ENCODE data around the gene SGK1.

The SGK1 gene

GRCh38 chr6:134341999-134342567 is 24.2 kb upstream of the SGK1 start:
- CTCF ChIA-PET = no interaction called here
- Histone ChIP-seq H3K27me3 (replicated peaks in 2 of 5; ENCODE audit: control insufficient read depth in 4 of 5, insufficient read depth in 5 of 5, low read length in 4 of 5) (no peaks in the 10 kb centered on the region), H3K27ac (ENCODE audit: insufficient read depth in 1 of 2, low read depth in 1 of 2, low read length in 2 of 2, poor library complexity in 1 of 2, severe bottlenecking in 2 of 2) (no peak overlapping the region), H3K4me3 (ENCODE audit: control insufficient read depth in 1 of 7, extremely low read depth in 1 of 7, insufficient read depth in 4 of 7, low read depth in 2 of 7, low read length in 6 of 7) (no peak overlapping the region), H3K4me1 (ENCODE audit: control extremely low read depth in 1 of 4, control insufficient read depth in 4 of 4, insufficient read depth in 4 of 4, low read length in 3 of 4) (peaks cover 0 to 13% (median 1%) of the 10 kb centered on the region in 4 experiments), H3K9me3 (ENCODE audit: control extremely low read depth in 1 of 5, control insufficient read depth in 4 of 5, insufficient read depth in 2 of 5, low read depth in 1 of 5, low read length in 4 of 5) (no peaks in the 10 kb centered on the region), H3K36me3 (ENCODE audit: control insufficient read depth in 4 of 4, insufficient read depth in 4 of 4, low read length in 3 of 4) (no peaks in the 10 kb centered on the region)
- no peak for DNase-seq
- POLR2A ChIA-PET = no interaction called here
- 100% methylated on average over 4 of the region's 10 CpGs for WGBS (ENCODE audit: insufficient coverage)

- POLR2A ChIA-PET = interaction anchor here (0.6 kb wide), 1 partner anchor 140 kb away, joined by 3 read pairs; no protein-coding TSS in a partner anchor
- no peaks in the 10 kb centered on the region for H3K27me3 ChIP-seq (replicated peaks in 2 of 5; ENCODE audit: control insufficient read depth in 4 of 5, insufficient read depth in 5 of 5, low read length in 4 of 5)
- no peak overlapping the region for H3K4me3 ChIP-seq (ENCODE audit: control insufficient read depth in 1 of 7, extremely low read depth in 1 of 7, insufficient read depth in 4 of 7, low read depth in 2 of 7, low read length in 6 of 7)
- no peaks in the 10 kb centered on the region for H3K36me3 ChIP-seq (ENCODE audit: control insufficient read depth in 4 of 4, insufficient read depth in 4 of 4, low read length in 3 of 4)
- H3K9me3 ChIP-seq (ENCODE audit: control extremely low read depth in 1 of 5, control insufficient read depth in 4 of 5, insufficient read depth in 2 of 5, low read depth in 1 of 5, low read length in 4 of 5) = no peaks in the 10 kb centered on the region
- 96% methylated on average over 3 of the region's 6 CpGs for WGBS (ENCODE audit: insufficient coverage)
- H3K27ac ChIP-seq (ENCODE audit: insufficient read depth in 1 of 2, low read depth in 1 of 2, low read length in 2 of 2, poor library complexity in 1 of 2, severe bottlenecking in 2 of 2) = no peak overlapping the region
- CTCF ChIA-PET = interaction anchor here (1.7 kb wide), 1 partner anchor 9 kb away, joined by 4 read pairs; no protein-coding TSS in a partner anchor
- H3K4me1 ChIP-seq (ENCODE audit: control extremely low read depth in 1 of 4, control insufficient read depth in 4 of 4, insufficient read depth in 4 of 4, low read length in 3 of 4) = peaks cover 0 to 3% (median 1%) of the 10 kb centered on the region in 4 experiments
- DNase-seq = no peak
Observed at GRCh38 chr6:134340179-134340975, 22.5 kb upstream of the SGK1 start.

- Histone ChIP-seq H3K27me3 (replicated peaks in 2 of 5; ENCODE audit: control insufficient read depth in 4 of 5, insufficient read depth in 5 of 5, low read length in 4 of 5) (no peaks in the 10 kb centered on the region), H3K4me3 (ENCODE audit: control insufficient read depth in 1 of 7, extremely low read depth in 1 of 7, insufficient read depth in 4 of 7, low read depth in 2 of 7, low read length in 6 of 7) (no peak overlapping the region), H3K36me3 (ENCODE audit: control insufficient read depth in 4 of 4, insufficient read depth in 4 of 4, low read length in 3 of 4) (no peaks in the 10 kb centered on the region), H3K27ac (ENCODE audit: insufficient read depth in 1 of 2, low read depth in 1 of 2, low read length in 2 of 2, poor library complexity in 1 of 2, severe bottlenecking in 2 of 2) (no peak overlapping the region), H3K4me1 (ENCODE audit: control extremely low read depth in 1 of 4, control insufficient read depth in 4 of 4, insufficient read depth in 4 of 4, low read length in 3 of 4) (peaks cover 0 to 3% (median 1%) of the 10 kb centered on the region in 4 experiments), H3K9me3 (ENCODE audit: control extremely low read depth in 1 of 5, control insufficient read depth in 4 of 5, insufficient read depth in 2 of 5, low read depth in 1 of 5, low read length in 4 of 5) (no peaks in the 10 kb centered on the region)
- ChIA-PET CTCF (no interaction called here), POLR2A (no interaction called here)
- no peak for DNase-seq
Observed at GRCh38 chr6:134339216-134339615, 21.3 kb upstream of the SGK1 start.

GRCh38 chr6:134331256-134331655 is 13.3 kb upstream of the SGK1 start:
- no peak overlapping the region for H3K4me3 ChIP-seq (ENCODE audit: control insufficient read depth in 1 of 7, extremely low read depth in 1 of 7, insufficient read depth in 4 of 7, low read depth in 2 of 7, low read length in 6 of 7)
- POLR2A ChIA-PET = no interaction called here
- no peaks in the 10 kb centered on the region for H3K36me3 ChIP-seq (ENCODE audit: control insufficient read depth in 4 of 4, insufficient read depth in 4 of 4, low read length in 3 of 4)
- no peaks in the 10 kb centered on the region for H3K9me3 ChIP-seq (ENCODE audit: control extremely low read depth in 1 of 5, control insufficient read depth in 4 of 5, insufficient read depth in 2 of 5, low read depth in 1 of 5, low read length in 4 of 5)
- no peaks in the 10 kb centered on the region for H3K27me3 ChIP-seq (replicated peaks in 2 of 5; ENCODE audit: control insufficient read depth in 4 of 5, insufficient read depth in 5 of 5, low read length in 4 of 5)
- CTCF ChIA-PET = no interaction called here
- peaks cover 0 to 3% (median 0%) of the 10 kb centered on the region in 4 experiments for H3K4me1 ChIP-seq (ENCODE audit: control extremely low read depth in 1 of 4, control insufficient read depth in 4 of 4, insufficient read depth in 4 of 4, low read length in 3 of 4)
- H3K27ac ChIP-seq (ENCODE audit: insufficient read depth in 1 of 2, low read depth in 1 of 2, low read length in 2 of 2, poor library complexity in 1 of 2, severe bottlenecking in 2 of 2) = no peak overlapping the region
- no peak for DNase-seq
- WGBS (ENCODE audit: insufficient coverage) = 100% methylated on average over 1 of the region's 2 CpGs

DNA sequence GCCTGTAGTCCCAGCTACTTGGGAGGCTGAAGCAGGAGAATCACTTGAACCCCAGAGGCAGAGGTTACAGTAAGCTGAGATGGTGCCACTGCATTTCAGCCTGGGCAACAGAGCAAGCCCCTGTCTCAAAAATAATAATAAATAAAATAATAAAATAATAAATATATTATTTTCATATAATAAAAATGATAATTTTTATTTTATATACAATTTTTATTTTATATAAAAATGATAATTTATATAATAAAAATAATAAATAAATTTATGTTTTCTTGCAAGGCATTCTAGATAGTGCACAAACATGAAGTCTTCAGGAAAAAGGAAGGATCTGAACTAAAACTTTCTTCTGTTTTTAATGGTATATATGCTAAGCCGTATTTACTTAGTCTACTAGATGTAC is 12.6 kb upstream of the SGK1 start:
- no CpG with 5 or more reads among the region's 1 CpG for WGBS (ENCODE audit: insufficient coverage)
- Histone ChIP-seq H3K27ac (ENCODE audit: insufficient read depth in 1 of 2, low read depth in 1 of 2, low read length in 2 of 2, poor library complexity in 1 of 2, severe bottlenecking in 2 of 2) (no peak overlapping the region), H3K9me3 (ENCODE audit: control extremely low read depth in 1 of 5, control insufficient read depth in 4 of 5, insufficient read depth in 2 of 5, low read depth in 1 of 5, low read length in 4 of 5) (peaks cover 0 to 3% (median 2%) of the 10 kb centered on the region in 5 experiments), H3K36me3 (ENCODE audit: control insufficient read depth in 4 of 4, insufficient read depth in 4 of 4, low read length in 3 of 4) (no peaks in the 10 kb centered on the region), H3K27me3 (replicated peaks in 2 of 5; ENCODE audit: control insufficient read depth in 4 of 5, insufficient read depth in 5 of 5, low read length in 4 of 5) (no peaks in the 10 kb centered on the region), H3K4me1 (ENCODE audit: control extremely low read depth in 1 of 4, control insufficient read depth in 4 of 4, insufficient read depth in 4 of 4, low read length in 3 of 4) (peaks cover 0 to 3% (median 0%) of the 10 kb centered on the region in 4 experiments), H3K4me3 (ENCODE audit: control insufficient read depth in 1 of 7, extremely low read depth in 1 of 7, insufficient read depth in 4 of 7, low read depth in 2 of 7, low read length in 6 of 7) (no peak overlapping the region)
- ChIA-PET CTCF (interaction anchor here (0.7 to 1.5 kb wide), 2 partner anchors 14 to 53 kb away, joined by 3 read pairs; no protein-coding TSS in a partner anchor), POLR2A (no interaction called here)
- DNase-seq = no peak

GRCh38 chr6:134328792-134329191 is 10.9 kb upstream of the SGK1 start:
- POLR2A ChIA-PET = no interaction called here
- DNase-seq = no peak
- WGBS (ENCODE audit: insufficient coverage) = no CpG with 5 or more reads among the region's 2 CpGs
- Histone ChIP-seq H3K9me3 (ENCODE audit: control extremely low read depth in 1 of 5, control insufficient read depth in 4 of 5, insufficient read depth in 2 of 5, low read depth in 1 of 5, low read length in 4 of 5) (peaks cover 0 to 6% (median 2%) of the 10 kb centered on the region in 5 experiments), H3K4me1 (ENCODE audit: control extremely low read depth in 1 of 4, control insufficient read depth in 4 of 4, insufficient read depth in 4 of 4, low read length in 3 of 4) (peaks cover 0 to 3% (median 0%) of the 10 kb centered on the region in 4 experiments), H3K27ac (ENCODE audit: insufficient read depth in 1 of 2, low read depth in 1 of 2, low read length in 2 of 2, poor library complexity in 1 of 2, severe bottlenecking in 2 of 2) (no peak overlapping the region), H3K4me3 (ENCODE audit: control insufficient read depth in 1 of 7, extremely low read depth in 1 of 7, insufficient read depth in 4 of 7, low read depth in 2 of 7, low read length in 6 of 7) (no peak overlapping the region), H3K27me3 (replicated peaks in 2 of 5; ENCODE audit: control insufficient read depth in 4 of 5, insufficient read depth in 5 of 5, low read length in 4 of 5) (no peaks in the 10 kb centered on the region), H3K36me3 (ENCODE audit: control insufficient read depth in 4 of 4, insufficient read depth in 4 of 4, low read length in 3 of 4) (no peaks in the 10 kb centered on the region)
- CTCF ChIA-PET = no interaction called here

DNA sequence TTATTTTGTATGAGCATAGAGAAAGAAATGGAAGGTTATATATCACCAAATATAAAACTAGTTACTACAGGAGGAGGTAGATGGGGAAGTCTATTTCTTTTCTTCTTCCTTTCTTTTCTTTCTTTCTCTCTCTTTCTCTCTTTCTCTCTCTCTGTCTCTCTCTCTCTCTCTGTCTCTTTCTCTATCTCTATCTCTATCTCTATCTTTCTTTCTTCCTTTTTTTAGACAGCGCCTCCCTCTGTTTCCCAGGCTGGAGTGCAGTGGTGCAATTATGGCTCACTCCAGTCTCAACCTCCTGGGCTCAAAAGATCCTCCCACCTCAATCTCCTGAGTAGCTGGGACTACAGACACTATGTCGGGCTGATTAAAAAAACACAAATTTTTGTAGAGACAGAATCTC is 10.2 kb upstream of the SGK1 start:
- Histone ChIP-seq H3K4me1 (ENCODE audit: control extremely low read depth in 1 of 4, control insufficient read depth in 4 of 4, insufficient read depth in 4 of 4, low read length in 3 of 4) (no peaks in the 10 kb centered on the region), H3K4me3 (ENCODE audit: control insufficient read depth in 1 of 7, extremely low read depth in 1 of 7, insufficient read depth in 4 of 7, low read depth in 2 of 7, low read length in 6 of 7) (no peak overlapping the region), H3K27ac (ENCODE audit: insufficient read depth in 1 of 2, low read depth in 1 of 2, low read length in 2 of 2, poor library complexity in 1 of 2, severe bottlenecking in 2 of 2) (no peak overlapping the region), H3K9me3 (ENCODE audit: control extremely low read depth in 1 of 5, control insufficient read depth in 4 of 5, insufficient read depth in 2 of 5, low read depth in 1 of 5, low read length in 4 of 5) (peaks cover 0 to 6% (median 2%) of the 10 kb centered on the region in 5 experiments), H3K27me3 (replicated peaks in 2 of 5; ENCODE audit: control insufficient read depth in 4 of 5, insufficient read depth in 5 of 5, low read length in 4 of 5) (no peaks in the 10 kb centered on the region), H3K36me3 (ENCODE audit: control insufficient read depth in 4 of 4, insufficient read depth in 4 of 4, low read length in 3 of 4) (no peaks in the 10 kb centered on the region)
- WGBS (ENCODE audit: insufficient coverage) = 85% methylated on average over 2 of the region's 2 CpGs
- ChIA-PET CTCF (no interaction called here), POLR2A (no interaction called here)
- no peak for DNase-seq

All from common myeloid progenitor, CD34-positive (primary cell).